GM21360 (cell line): Measurements from ENCODE around the gene QRICH1.

ENCODE experiments used
- ATAC-seq: cut with Tn5 transposase; IDR thresholded peaks from one replicate; pipeline ENCODE4 v1.9.1; 2021; ENCODE audit warnings: mild to moderate bottlenecking, moderate library complexity; ENCODE audit not compliant: unreplicated experiment

Gene QRICH1

GRCh38 chr3:49035281-49035680, 58.6 kb downstream of the QRICH1 start:
- no peak for ATAC-seq

GRCh38 chr3:49034650-49035049, 59.2 kb downstream of the QRICH1 start:
- ATAC-seq, result no peak

GRCh38 chr3:49032646-49033304, 61.1 kb downstream of the QRICH1 start:
- ATAC-seq, result no peak

GRCh38 chr3:49030321-49030720, 63.5 kb downstream of the QRICH1 start:
- no peak for ATAC-seq

GRCh38 chr3:49029563-49029884, 64.3 kb downstream of the QRICH1 start:
- no peak for ATAC-seq

GRCh38 chr3:49028673-49029562, 65.0 kb downstream of the QRICH1 start, which contains the start of gene IMPDH2:
TSS of gene IMPDH2 (minus strand) at chr3:49029398. CDS start at chr3:49029350, 48 bp downstream.
- ATAC-seq, result peak; percentile 85

GRCh38 chr3:49028298-49028672, 65.6 kb downstream of the QRICH1 start:
- no peak for ATAC-seq

GRCh38 chr3:49027634-49028033, 66.2 kb downstream of the QRICH1 start:
- ATAC-seq, result no peak

- ATAC-seq, result no peak
These were observed 67.3 kb downstream of the QRICH1 start for GRCh38 chr3:49026536-49026935.

- no peak for ATAC-seq
These were observed 67.9 kb downstream of the QRICH1 start for GRCh38 chr3:49025793-49026520.

GRCh38 chr3:49025005-49025792, 68.7 kb downstream of the QRICH1 start:
- ATAC-seq, result no peak

GRCh38 chr3:49024449-49024848, 69.4 kb downstream of the QRICH1 start:
- ATAC-seq, result no peak

- ATAC-seq, result no peak
These were observed 70.1 kb downstream of the QRICH1 start for GRCh38 chr3:49023775-49024174.

GRCh38 chr3:49022688-49023171, 71.1 kb downstream of the QRICH1 start:
- no peak for ATAC-seq

GRCh38 chr3:49021813-49022687, 71.8 kb downstream of the QRICH1 start, which contains the start of gene NDUFAF3:
TSS of gene NDUFAF3 (plus strand) at chr3:49022121. CDS start at chr3:49022145, 24 bp downstream.
- ATAC-seq, result peak; percentile 44

- peak; percentile 37 for ATAC-seq
These were observed 72.6 kb downstream of the QRICH1 start for GRCh38 chr3:49021213-49021812.

GRCh38 chr3:49020330-49021212, 73.3 kb downstream of the QRICH1 start:
- ATAC-seq, result no peak

- no peak for ATAC-seq
These were observed 73.9 kb downstream of the QRICH1 start for GRCh38 chr3:49019941-49020329.
